Karpas-422 (cell line): Measurements from ENCODE around the gene ARHGEF33. TPM values are rescaled to one million over a fixed set of nuclear protein-coding genes. Genes with fewer than 3 reads are reported as not detected.

ENCODE experiments used
- DNase-seq: peaks from one replicate; pipeline ENCODE4 v3.0.0-alpha.2; 2015
- H2AFZ ChIP-seq: fragments of 200-600 bp; sonication (generic); 2 replicates; pipeline ENCODE4 v1.6.1; 2014; ENCODE audit warnings: antibody characterized with exemption, low read length, mixed read lengths
- H3K27ac ChIP-seq: fragments of 200-600 bp; sonication (generic); 2 replicates; pipeline ENCODE4 v1.5.1; 2014; ENCODE audit warnings: mild to moderate bottlenecking, low read length, moderate library complexity
- H3K27me3 ChIP-seq: fragments of 200-600 bp; sonication (generic); 2 replicates; pipeline ENCODE4 v1.6.1; 2014; ENCODE audit warnings: low read length, mixed read lengths
- H3K36me3 ChIP-seq: fragments of 200-600 bp; sonication (generic); 2 replicates; pipeline ENCODE4 v1.6.1; 2014; ENCODE audit warnings: low read length, mixed read lengths; ENCODE audit not compliant: insufficient read depth
- H3K4me1 ChIP-seq: fragments of 200-600 bp; sonication (generic); 2 replicates; pipeline ENCODE4 v1.6.1; 2014; ENCODE audit warnings: mild to moderate bottlenecking, low read length, mixed read lengths
- H3K4me2 ChIP-seq: fragments of 200-600 bp; sonication (generic); 2 replicates; pipeline ENCODE4 v1.6.1; 2014; ENCODE audit warnings: low read length, low read depth, mild to moderate bottlenecking; ENCODE audit not compliant: poor library complexity, severe bottlenecking
- H3K4me3 ChIP-seq: fragments of 200-600 bp; sonication (generic); 2 replicates; pipeline ENCODE4 v1.5.1; 2014; ENCODE audit warnings: mild to moderate bottlenecking, antibody characterized with exemption, low read length, mixed read lengths
- H3K79me2 ChIP-seq: fragments of 200-600 bp; sonication (generic); 2 replicates; pipeline ENCODE4 v1.6.1; 2014; ENCODE audit warnings: mild to moderate bottlenecking, low read length, mixed read lengths
- H3K9ac ChIP-seq: fragments of 200-600 bp; sonication (generic); 2 replicates; pipeline ENCODE4 v1.6.0; 2014; ENCODE audit warnings: low read length
- H3K9me2 ChIP-seq: fragments of 200-600 bp; sonication (generic), shearing (Covaris generic); replicated peaks from 2 replicates; pipeline ENCODE4 v1.6.0; 2014; ENCODE audit warnings: mild to moderate bottlenecking, low read length, moderate library complexity; ENCODE audit not compliant: insufficient read depth
- H3K9me3 ChIP-seq: fragments of 300-700, 200-600 bp; sonication (generic); 2 replicates; pipeline ENCODE4 v1.6.1; 2014; ENCODE audit warnings: low read length, mixed read lengths
- H4K20me1 ChIP-seq: fragments of 200-600 bp; sonication (generic); 2 replicates; pipeline ENCODE4 v1.6.1; 2014; ENCODE audit warnings: mild to moderate bottlenecking, antibody characterized with exemption, low read length, low read depth; ENCODE audit not compliant: insufficient read depth
- total RNA-seq: library from RNA; depleted of rRNA; stranded (reverse); fragments of >200 nt; shearing (Covaris generic); gene quantifications from 2 replicates; pipeline ENCODE4 v1.2.3, GENCODE V29; 2014; ENCODE audit warnings: low replicate concordance

ARHGEF33 gene
- total RNA-seq, 1 experiment from 2014 or later: not detected

- Histone ChIP-seq H3K4me2 (no peak overlapping the region), H2AFZ (no peak overlapping the region), H4K20me1 (no peaks in the 10 kb centered on the region), H3K9me2 (no peaks in the 10 kb centered on the region), H3K9ac (no peak overlapping the region), H3K36me3 (no peaks in the 10 kb centered on the region), H3K4me1 (no peaks in the 10 kb centered on the region), H3K79me2 (no peaks in the 10 kb centered on the region), H3K4me3 (no peak overlapping the region), H3K9me3 (no peaks in the 10 kb centered on the region), H3K27ac (no peak overlapping the region), H3K27me3 (no peaks in the 10 kb centered on the region)
- DNase-seq: no peak
Measured at GRCh38 chr2:38951766-38952165, 62.1 kb downstream of the ARHGEF33 start.

GRCh38 chr2:38957972-38958371, 68.3 kb downstream of the ARHGEF33 start:
- H4K20me1 ChIP-seq: no peaks in the 10 kb centered on the region
- H3K9ac ChIP-seq: no peak overlapping the region
- no peak overlapping the region for H3K4me3 ChIP-seq
- no peak overlapping the region for H3K27ac ChIP-seq
- H2AFZ ChIP-seq: no peak overlapping the region
- H3K4me1 ChIP-seq: no peaks in the 10 kb centered on the region
- H3K9me2 ChIP-seq: no peaks in the 10 kb centered on the region
- H3K27me3 ChIP-seq: no peaks in the 10 kb centered on the region
- no peak for DNase-seq
- H3K79me2 ChIP-seq: no peaks in the 10 kb centered on the region
- H3K36me3 ChIP-seq: no peaks in the 10 kb centered on the region
- H3K4me2 ChIP-seq: no peak overlapping the region
- H3K9me3 ChIP-seq: no peaks in the 10 kb centered on the region

- H4K20me1 ChIP-seq: no peaks in the 10 kb centered on the region
- no peaks in the 10 kb centered on the region for H3K9me3 ChIP-seq
- no peaks in the 10 kb centered on the region for H3K27me3 ChIP-seq
- no peaks in the 10 kb centered on the region for H3K79me2 ChIP-seq
- no peak overlapping the region for H3K4me3 ChIP-seq
- H2AFZ ChIP-seq: no peak overlapping the region
- no peaks in the 10 kb centered on the region for H3K36me3 ChIP-seq
- no peak overlapping the region for H3K9ac ChIP-seq
- H3K9me2 ChIP-seq: no peaks in the 10 kb centered on the region
- no peaks in the 10 kb centered on the region for H3K4me1 ChIP-seq
- no peak overlapping the region for H3K4me2 ChIP-seq
- H3K27ac ChIP-seq: no peak overlapping the region
- no peak for DNase-seq
Measured at GRCh38 chr2:38959466-38959865, 69.8 kb downstream of the ARHGEF33 start.

GRCh38 chr2:38959938-38960608, 70.4 kb downstream of the ARHGEF33 start:
- Histone ChIP-seq H4K20me1 (no peaks in the 10 kb centered on the region), H3K9me3 (no peaks in the 10 kb centered on the region), H2AFZ (no peak overlapping the region), H3K9me2 (no peaks in the 10 kb centered on the region), H3K4me2 (no peak overlapping the region), H3K79me2 (no peaks in the 10 kb centered on the region), H3K4me1 (no peaks in the 10 kb centered on the region), H3K4me3 (no peak overlapping the region), H3K27me3 (no peaks in the 10 kb centered on the region), H3K36me3 (no peaks in the 10 kb centered on the region), H3K9ac (no peak overlapping the region), H3K27ac (no peak overlapping the region)
- DNase-seq: no peak

- H2AFZ ChIP-seq: no peak overlapping the region
- H3K9ac ChIP-seq: no peak overlapping the region
- no peaks in the 10 kb centered on the region for H3K27me3 ChIP-seq
- H3K36me3 ChIP-seq: no peaks in the 10 kb centered on the region
- no peaks in the 10 kb centered on the region for H3K9me2 ChIP-seq
- no peak overlapping the region for H3K4me3 ChIP-seq
- no peak for DNase-seq
- H3K27ac ChIP-seq: no peak overlapping the region
- no peaks in the 10 kb centered on the region for H3K79me2 ChIP-seq
- no peaks in the 10 kb centered on the region for H3K4me1 ChIP-seq
- H3K4me2 ChIP-seq: no peak overlapping the region
- no peaks in the 10 kb centered on the region for H4K20me1 ChIP-seq
- H3K9me3 ChIP-seq: no peaks in the 10 kb centered on the region
Measured at GRCh38 chr2:38960609-38961320, 71.1 kb downstream of the ARHGEF33 start.

GRCh38 chr2:38966006-38966405, 76.3 kb downstream of the ARHGEF33 start:
- H3K9me3 ChIP-seq: no peaks in the 10 kb centered on the region
- no peaks in the 10 kb centered on the region for H4K20me1 ChIP-seq
- H2AFZ ChIP-seq: no peak overlapping the region
- no peak for DNase-seq
- H3K4me1 ChIP-seq: no peaks in the 10 kb centered on the region
- no peak overlapping the region for H3K4me3 ChIP-seq
- H3K27me3 ChIP-seq: no peaks in the 10 kb centered on the region
- no peaks in the 10 kb centered on the region for H3K36me3 ChIP-seq
- no peaks in the 10 kb centered on the region for H3K9me2 ChIP-seq
- H3K27ac ChIP-seq: no peak overlapping the region
- H3K4me2 ChIP-seq: no peak overlapping the region
- no peaks in the 10 kb centered on the region for H3K79me2 ChIP-seq
- no peak overlapping the region for H3K9ac ChIP-seq

GRCh38 chr2:38966678-38967077, 77.0 kb downstream of the ARHGEF33 start:
- no peak for DNase-seq
- no peaks in the 10 kb centered on the region for H3K79me2 ChIP-seq
- H3K9ac ChIP-seq: no peak overlapping the region
- H3K4me2 ChIP-seq: no peak overlapping the region
- no peaks in the 10 kb centered on the region for H4K20me1 ChIP-seq
- no peak overlapping the region for H3K27ac ChIP-seq
- H3K36me3 ChIP-seq: no peaks in the 10 kb centered on the region
- no peaks in the 10 kb centered on the region for H3K27me3 ChIP-seq
- no peaks in the 10 kb centered on the region for H3K9me2 ChIP-seq
- H3K4me3 ChIP-seq: no peak overlapping the region
- no peak overlapping the region for H2AFZ ChIP-seq
- no peaks in the 10 kb centered on the region for H3K9me3 ChIP-seq
- no peaks in the 10 kb centered on the region for H3K4me1 ChIP-seq

GRCh38 chr2:38968021-38968420, 78.3 kb downstream of the ARHGEF33 start:
- Histone ChIP-seq H3K4me2 (no peak overlapping the region), H2AFZ (no peak overlapping the region), H3K9me3 (no peaks in the 10 kb centered on the region), H3K79me2 (no peaks in the 10 kb centered on the region), H3K4me1 (no peaks in the 10 kb centered on the region), H3K36me3 (no peaks in the 10 kb centered on the region), H4K20me1 (no peaks in the 10 kb centered on the region), H3K9me2 (no peaks in the 10 kb centered on the region), H3K27ac (no peak overlapping the region), H3K27me3 (no peaks in the 10 kb centered on the region), H3K4me3 (no peak overlapping the region), H3K9ac (no peak overlapping the region)
- DNase-seq: no peak
